Stimulated activated CD8-positive, alpha-beta memory T cell treated with anti-CD3 and anti-CD28 coated beads, Interleukin-15, amount 100 ng/mL, for 24 hours (primary cell): ENCODE data around the gene RTN4.
"Not testable (repeated sequence)": the region's sequence is repeated elsewhere in the genome, so short reads cannot be mapped to it uniquely, and the experiment has no call there.

Experiments used
- DNase-seq: peaks from one replicate; pipeline ENCODE4 v3.0.0-alpha.2; 2020; ENCODE audit warnings: low read depth

The RTN4 gene

DNA sequence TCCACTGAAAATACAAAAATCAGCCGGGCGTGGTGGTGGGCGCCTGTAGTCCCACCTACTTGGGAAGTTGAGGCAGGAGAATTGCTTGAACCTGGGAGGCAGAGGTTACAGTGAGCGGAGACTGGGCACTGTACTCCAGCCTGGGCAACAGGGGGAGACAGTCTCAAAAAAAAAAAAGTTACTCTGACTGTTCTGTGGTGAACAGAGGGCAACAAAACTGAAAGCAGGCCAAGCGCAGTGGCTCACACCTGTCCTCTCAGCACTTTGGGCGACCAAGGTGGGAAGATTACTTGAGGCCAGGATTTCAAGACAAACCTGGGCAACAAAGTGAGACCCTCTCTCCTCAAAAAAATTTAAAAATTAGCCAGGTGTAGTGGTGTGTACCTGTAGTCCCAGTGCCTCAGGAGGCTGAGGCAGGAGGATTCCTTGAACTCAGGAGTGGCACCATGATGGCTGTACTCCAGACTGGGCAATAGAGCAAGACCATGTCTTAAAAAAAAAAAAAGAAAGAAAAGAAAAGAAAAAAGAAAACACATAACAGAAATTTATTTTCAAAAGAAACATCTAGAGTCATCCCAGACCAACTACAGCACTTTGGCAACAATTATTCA, 13.6 kb upstream of the RTN4 start:
- no peak for DNase-seq

DNA sequence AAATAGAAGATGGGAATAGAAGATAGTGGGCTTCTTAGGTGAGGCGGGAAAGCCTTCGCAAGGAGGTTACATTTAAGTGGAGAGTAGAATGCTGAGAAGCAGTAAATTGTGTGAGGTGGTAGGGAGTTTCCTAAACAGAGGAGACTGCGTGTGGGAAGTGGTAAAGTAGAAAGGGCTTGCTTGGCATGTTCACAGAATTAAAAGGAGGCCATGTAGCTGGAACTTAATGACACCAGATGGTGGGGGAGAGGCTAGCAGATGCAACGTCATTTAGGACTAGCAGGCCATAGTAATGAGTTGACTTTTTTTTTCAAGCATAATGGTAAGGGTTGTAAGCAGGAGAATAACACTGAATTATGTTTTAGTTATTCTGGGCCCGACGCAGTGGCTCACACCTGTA, 13.0 kb upstream of the RTN4 start:
- no peak for DNase-seq

DNA sequence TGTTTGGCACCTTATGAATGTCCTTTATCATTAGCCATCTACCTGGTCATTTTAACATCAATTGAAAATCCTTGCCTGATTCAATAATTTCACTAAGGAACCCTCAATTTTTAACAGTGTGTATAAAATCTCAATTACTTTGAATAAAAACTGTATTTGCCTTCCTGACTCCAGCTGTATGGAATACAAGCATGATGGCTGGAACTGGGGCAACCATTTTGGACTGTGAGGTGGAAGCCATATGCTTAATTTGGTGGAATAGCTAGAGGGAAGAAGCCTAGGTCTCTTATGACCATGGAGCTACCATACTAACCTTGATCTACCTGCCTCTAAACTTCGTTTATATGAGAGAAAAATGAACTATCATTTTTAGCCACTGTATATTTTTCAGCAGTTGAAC, 12.5 kb upstream of the RTN4 start:
- no peak for DNase-seq

DNA sequence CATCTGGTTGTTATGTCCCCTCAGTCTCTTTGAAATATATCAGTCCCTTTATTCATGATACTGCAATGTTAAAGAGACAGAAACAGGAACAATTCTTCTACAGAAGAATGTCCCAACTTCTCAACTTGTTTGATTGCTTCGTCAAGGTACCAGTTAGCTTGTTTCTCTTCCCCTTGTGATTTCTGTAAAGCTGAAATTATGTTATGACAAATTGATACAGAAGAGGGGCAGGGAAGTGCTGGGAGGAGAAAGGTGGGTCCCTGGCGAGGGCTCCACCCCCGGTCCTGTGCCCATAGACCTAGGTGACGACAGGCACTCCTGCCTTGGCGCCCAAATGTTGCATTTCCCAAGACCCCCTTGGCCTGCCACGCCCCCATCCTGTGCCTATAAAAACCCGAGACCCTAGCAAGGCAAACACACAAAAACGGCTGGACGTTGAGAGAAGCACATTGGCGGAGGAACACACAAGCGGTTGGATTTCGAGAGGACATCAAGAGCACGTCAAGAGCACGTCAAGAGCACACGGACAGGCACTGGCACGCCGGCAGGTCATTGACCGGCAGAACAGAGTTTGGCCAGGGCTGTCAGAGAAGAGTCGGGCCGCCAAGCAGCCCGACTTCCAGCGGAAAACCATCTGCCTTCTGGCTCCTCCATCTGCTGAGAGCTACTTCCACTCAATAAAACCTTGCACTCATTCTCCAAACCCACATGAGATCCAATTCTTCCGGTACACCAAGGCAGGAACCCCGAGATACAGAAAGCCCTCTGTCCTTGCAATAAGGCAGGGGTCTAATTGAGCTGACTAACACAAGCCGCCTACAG, 11.5 kb upstream of the RTN4 start:
- DNase-seq = no peak

DNA sequence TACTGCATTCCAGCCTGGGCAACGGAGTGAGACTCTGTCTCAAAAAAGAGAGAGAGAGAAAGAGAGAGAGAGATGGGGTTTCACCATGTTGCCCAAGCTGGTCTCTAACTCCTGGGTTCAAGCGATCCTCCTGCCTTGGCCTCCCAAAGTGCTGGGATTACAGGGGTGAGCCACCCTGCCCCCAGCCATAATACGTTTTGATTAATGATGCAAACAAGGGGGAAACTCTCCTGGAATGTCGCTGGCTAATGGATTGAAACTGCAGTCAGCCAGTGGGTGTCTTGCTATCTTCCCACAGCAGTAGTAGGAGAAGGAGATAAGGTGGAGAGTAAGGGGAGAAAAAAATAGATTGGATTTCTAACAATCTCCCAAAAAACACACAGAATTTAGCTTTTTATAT, 9.5 kb upstream of the RTN4 start:
- DNase-seq = no peak

DNA sequence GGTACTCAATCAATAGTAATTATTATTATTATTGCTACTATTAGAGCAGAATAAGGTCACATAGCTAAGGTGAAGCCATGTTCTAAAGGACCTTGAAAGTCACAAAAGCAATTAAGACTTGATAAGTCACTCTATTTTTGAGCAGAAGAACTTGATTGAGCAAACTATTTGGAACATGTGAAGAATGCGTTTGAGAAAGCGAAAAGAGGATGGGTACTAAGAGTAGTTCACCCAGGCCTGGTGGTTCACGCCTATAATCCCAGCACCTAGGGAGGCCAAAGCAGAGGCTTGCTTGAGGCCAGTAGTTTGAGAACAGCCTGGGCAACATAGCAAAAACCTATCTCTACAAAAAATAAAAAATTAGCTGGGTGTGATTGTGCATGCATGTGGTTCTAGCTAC, 7.2 kb upstream of the RTN4 start:
- no peak for DNase-seq

DNA sequence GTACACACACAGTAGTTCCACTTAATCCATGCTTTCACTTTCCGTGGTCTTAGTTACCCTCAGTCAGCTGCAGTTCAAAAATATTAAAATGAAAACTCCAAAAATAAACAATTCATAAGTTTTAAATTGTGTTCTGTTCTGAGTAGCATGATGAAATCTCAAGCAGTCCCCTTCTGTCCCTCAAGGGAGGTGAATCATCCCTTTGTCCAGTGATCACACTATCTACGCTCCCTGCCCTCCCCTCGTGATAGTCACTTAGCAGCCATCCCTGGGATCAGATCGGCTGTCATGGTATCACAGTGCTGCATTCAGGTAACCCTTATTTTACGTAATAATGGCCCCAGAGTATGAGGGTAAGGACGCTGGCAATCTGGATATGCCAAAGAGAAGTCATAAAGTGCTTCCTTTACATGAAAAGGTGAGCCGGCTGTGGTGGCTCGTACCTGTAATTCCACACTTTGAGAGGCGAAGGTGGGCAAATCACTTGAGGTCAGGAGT, 5.8 kb upstream of the RTN4 start:
- no peak for DNase-seq

DNA sequence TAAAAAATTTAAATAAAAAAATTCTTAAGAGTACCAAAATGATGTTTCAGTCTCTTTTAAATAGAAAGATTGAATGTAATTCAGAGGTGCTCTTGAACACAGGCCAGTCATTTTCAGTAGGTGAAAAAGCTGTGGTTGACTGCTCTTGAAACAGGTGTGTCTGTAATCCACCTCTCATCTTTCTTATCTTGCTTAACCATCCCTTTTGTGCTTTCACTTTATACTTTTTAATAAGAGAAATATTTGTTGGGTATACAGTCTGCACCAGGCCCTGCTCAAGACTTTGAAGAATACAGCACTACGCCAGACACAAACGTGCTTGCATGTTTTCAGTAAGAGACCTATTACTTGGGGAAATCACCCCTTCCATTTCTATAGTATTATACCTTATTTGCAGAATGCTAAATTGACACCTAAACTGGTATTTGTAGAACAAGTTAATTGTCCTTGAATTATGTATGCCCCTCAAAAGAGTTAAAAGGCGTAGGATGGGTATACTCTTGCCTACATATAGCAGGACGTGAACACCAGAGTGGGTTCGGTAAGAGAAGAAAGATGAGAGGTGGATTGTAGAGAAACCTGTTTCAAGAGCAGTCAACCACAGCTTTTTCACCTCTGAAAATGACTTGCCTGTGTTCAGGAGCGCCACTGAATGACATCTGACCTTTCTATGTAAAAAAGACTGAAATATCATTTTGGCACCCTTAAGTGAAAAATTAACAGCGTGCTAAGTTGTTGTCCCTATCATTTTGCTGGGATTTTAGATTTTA, 4.0 kb upstream of the RTN4 start:
- no peak for DNase-seq

DNA sequence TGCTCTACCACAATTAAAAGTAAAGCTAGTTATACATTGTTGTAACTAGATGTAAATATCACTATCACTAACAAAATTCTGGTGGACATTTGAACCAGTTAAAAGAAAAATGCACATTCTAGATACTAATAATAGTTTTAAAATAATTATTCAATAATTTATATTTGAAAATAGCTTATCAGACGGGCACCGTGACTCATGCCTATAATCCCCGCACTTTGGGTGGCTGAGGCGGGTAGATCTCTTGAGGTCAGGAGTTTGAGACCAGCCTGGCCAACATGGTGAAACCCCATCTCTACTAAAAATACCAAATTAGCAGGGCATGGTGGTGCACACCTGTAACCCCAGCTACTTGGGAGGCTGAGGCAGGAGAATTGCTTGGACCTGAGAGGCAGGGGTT, 3.0 kb upstream of the RTN4 start:
- DNase-seq = not testable (repeated sequence)

DNA sequence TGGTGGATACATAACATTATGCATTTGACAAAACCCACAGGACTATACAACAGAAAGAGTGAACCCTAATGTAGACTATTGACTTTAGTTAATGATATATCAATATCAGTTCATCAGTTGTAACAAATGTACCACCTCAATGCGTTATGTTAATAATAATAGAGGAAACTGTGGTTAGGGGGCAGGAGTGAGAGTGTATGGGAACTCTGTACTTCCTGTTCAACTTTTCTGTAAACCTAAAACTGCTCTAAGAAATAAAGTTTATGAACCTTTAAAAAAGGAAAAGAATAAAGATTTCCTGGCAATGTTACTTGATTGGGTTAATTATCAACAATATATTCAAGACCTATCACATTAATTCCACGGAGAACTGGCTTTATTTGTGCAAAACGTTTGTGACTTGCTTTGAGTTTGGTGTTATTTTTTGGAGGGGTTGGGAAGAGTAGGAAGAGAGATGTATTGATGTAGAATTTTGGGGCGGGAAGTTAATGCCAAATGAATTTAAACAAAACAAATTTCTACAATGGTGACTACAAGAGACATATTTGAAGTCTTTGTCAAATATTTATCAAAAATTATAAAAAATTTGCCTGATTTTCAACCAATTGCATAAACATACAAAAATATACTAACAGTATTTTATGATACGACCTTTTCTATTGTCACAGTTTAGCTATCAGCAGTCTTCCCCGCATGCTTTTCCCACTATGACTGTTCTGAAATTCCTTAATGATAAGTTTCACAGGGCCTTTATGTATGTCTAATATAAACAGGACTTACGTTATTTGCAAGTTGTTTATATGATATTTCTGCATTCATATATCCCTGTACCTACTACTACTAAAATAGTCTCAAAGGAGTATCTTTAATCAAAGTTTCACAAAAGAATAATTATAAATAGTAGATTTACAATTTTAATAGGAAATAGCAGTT, 2.1 kb upstream of the RTN4 start:
- no peak for DNase-seq

DNA sequence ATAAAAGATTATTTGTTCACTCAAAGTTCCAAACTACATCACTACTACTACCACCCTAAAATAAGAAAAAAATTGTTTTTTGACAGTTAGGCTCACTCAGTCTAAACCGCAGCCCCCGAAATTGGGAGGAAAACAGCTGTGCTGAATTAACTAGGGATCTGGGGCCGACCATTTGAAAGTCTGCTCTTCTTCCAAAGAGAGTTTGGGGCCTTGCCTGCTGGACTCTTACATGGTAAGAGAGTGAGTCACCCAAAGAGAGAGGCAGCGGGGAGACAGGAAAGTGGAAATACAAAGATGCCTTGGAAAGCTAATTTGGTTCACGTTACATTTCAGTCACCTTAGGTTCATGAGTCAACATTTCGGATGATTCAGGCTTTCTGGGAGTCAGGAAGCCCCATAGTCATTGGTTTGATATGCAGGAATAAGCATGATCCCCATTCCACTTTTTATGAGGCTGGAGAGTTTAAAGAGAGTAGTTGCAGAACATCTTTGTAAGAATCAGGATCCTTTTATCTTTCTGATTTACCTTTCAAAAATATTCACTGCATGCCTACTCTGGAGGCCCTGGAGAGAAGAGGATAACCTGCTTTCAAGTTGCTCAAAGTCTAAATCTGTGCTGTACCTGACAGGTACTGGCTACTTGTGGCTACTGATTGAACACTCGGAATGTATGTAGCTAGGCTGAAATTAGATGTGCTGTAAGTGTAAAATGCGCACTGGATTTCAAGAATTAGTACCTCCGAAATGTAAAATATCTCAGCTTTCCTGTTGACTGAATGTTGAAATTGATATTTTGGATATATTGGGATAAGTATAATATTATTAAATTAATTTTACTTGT, 995 bp upstream of the RTN4 start:
- no peak for DNase-seq

DNA sequence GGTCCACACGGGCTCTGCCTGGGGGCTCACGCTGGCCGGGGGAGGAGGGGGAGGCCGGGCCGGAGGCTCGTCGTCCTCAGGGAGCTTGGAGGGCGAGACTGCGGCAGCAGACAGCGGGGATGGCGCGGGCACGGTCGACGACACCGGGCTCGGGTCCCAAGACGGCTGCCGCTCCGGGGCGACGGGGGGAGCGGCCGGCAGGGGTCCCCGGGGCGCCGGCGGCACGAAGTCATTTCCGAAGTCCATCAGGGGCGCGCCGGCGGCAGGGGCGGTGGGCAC, 491 bp downstream of the RTN4 start:
- DNase-seq = no peak

DNA sequence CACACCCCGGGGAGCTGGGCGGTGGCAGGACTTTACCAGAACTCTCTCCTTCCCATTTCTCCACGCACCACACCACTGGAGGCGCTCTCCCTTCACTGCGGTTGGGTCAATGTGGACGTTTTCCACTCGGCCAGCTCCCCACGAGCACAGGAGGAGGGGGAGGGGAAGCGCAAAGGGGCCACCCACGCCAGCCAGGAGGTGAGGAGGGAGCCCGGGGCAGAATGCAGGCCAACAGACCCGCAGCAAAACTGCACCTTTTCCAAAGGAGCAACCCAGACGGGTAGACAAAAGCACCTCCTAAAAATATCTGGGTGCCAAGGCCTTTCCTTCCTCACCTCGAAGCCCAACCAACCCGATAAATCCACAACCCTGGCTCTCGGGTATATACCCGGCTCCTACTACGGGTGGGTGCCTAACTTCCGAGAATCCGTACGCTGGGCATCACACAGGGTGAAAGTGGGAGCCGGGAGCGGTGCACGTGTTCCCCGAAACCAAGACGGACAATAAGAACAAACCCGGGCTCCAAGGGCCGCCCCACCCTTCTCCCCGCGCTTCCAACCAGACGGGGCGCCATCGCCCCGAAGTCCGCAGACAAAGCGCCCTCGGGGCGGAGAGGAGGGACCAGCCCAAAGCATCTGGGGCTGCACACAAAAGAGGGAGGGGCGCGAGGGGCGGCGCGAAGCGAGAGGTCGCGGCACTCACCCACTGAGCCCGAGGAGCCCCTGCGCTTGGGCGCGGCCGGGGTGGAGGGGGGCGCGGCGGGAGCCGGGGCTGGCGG, 1.0 kb downstream of the RTN4 start:
- DNase-seq = peak; percentile 25

DNA sequence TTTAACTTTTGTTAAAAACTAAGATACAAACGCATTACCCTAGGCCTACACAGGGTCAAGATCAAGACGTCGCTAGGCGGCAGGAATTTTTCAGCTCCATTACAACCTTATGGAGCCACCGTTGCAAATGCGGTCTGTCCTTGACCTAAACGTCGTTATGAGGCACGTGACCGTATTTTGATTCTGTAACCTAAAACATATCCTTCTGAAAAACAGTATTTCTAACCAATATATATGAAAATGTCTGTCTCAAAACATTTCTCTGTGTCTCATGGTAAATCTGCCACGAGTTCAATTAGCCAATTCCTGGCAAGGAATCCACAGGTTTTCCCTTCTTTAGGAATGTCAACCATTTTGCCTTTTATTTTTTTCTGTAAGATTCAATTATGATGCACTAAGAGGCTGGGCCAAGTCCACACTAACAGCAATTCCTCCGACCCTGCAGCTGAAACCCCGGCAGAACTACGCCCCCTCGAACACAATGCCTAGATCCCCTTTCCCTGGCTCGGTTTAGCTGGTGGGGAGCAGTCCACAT, 1.7 kb downstream of the RTN4 start:
- no peak for DNase-seq

DNA sequence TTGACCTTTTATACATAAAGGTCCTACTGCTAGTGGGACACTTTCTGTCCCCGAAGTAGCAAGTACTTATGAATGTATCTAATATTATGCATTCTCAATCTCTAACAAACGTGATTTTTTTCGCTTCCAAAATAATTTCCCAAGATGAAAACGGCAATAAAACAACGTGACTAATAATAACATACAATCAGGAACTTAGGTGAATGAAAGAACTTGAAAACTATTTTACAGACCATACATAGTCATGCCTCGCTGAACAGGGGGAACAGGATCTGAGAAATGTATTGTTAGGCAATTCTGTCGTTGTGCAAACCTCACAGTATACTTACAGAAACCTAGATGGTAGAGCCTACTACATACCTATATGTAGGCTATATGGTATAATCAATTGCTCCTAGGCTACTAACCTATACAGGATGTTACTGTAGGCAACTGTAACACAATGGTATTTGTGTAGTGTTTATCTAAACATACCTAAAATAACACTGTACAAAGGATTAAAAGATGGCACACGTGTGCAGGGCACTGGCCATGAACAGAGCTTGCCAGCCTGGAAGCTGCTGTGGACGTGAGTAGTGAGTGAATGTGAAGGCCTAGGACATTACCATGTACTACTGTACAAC, 2.5 kb downstream of the RTN4 start:
- DNase-seq = no peak

DNA sequence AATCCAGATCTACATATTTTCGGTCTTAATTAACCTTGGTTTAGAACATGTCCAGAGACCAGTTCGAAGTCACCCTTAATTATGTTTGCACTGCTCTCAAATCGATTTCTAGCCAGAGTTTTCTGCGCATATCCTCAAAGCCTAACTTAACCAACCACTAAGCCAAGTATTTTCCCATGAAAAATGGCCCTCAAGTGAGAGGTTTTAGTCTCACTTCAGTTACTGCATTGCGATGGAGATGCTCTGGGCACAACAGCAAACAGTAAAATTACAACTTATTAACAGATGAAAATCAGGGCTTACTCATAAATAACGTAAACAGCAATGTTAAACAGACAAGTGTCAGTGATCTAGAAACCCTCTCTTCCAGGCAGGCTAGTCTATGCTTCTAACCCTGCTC, 4.5 kb downstream of the RTN4 start:
- DNase-seq = no peak

DNA sequence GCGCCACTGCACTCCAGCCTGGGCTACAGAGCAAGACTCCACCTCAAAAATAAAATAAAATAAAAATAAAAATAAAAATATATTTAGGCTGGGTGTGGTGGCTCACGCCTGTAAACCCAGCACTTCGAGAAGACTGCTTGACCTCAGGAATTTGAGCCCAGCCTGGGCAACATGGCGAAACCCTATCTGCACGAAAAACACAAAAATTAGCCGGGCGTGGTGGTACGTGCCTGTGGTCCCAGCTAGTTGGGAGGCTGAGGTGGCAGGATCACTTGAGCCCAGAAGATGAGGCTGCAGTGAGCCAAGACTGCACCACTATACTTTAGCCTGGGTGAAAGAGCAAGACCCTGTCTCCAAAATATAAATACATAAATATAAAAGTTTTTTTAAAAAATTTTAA, 6.4 kb downstream of the RTN4 start:
- DNase-seq = no peak

DNA sequence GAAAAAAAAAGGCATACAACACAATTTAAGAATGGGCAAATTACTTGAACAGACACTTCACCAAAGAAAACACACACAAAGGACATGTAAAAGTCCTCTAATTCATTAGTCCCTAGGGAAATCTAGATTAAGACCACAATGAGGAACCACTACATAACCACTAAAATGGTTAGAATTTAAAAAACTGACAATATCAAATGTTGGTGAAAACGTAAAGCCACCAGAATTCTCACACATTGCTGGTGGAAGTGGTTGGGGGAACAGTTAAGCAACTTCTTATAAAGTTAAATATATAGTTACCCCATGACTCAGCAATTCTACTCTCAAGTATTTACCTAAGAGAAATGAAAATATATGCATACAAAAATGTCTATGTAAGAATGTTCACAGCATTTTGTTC, 11.8 kb downstream of the RTN4 start:
- no peak for DNase-seq

DNA sequence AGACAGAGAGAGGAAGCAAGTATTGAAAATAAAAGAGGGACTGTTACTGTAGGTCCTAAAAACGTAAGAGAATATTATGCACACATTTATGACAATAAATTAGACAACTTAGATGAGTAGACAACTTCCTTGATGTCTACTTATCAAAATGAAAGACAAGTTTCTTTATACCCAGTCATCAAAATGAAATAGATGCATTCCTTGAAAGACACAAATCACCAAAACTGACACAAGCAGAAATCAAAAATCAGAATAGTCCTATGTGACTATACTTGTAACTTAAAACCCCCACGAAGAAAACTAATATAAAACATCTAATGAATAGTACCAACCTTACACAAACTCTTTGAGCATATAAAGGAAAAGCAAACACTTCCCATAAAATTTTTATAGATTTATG, 14.5 kb downstream of the RTN4 start:
- no peak for DNase-seq

DNA sequence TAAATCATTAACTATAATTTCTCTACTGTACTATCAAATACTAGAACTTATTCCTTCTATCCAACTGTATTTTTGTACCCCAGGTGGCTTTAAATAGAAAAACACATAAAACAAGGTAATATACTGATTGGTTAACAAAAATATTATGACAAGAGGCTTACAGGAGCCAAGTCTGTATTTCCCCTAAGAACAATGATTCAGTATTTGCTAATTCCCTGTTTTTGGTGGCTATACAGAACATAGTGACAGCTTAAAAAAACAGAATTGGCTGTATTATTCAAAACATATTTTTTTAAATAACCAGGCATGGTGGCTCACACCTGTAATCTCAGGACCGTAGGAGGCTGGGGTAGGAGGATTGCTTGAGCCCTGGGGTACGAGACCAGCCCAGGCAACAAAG, 16.3 kb downstream of the RTN4 start:
- DNase-seq = no peak
